HG03095 (cell line): ENCODE results near the gene NLGN1.

Experiments used
- ATAC-seq: cut with Tn5 transposase; IDR thresholded peaks from one replicate; pipeline ENCODE4 v1.9.1; 2021; ENCODE audit warnings: moderate library complexity; ENCODE audit not compliant: unreplicated experiment

NLGN1 gene

DNA sequence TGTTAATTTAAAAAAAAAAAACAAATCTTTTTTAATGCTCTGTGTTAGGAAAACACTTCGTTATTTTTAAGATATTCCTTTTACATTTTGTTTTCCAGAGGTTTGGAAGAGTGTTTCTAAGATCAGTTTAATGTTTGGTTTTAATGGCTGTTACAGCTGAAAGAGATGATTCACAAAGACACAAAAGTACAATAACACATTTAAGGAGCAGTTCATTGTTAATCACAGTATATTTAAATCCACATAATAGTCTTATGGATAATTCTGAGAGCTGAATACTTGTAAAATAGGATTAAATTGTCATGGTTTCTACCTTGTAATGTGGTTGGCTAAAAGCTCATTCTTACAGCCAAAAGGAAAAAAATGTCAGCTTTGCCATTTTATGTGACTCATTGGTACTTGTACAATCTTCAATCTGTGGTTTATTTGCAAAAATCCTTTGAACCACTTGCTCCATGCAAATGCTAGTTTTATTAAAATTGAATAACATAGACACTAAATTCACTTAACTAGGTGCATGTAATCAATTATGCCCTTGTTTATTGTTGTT lies 426.4 kb downstream of the NLGN1 start:
- no peak for ATAC-seq

DNA sequence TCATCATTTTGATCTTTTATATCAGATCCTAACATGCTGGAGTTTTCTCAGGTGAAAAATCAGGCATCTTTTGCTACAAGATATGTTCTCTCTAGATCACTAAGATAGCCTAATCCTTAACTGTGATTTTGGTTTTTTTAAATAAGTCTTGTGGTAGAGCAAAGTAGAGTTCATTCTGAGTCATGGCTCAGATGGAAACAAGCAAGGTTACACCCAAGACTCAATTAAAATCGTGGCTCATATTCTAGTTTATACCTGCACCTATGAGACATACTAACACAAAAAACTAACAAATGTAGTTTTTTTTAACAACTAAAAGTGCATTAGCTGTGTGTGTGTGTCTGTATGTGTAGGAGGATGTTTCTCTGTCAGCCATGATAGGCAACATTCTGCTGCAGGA lies 428.2 kb downstream of the NLGN1 start:
- ATAC-seq: no peak

DNA sequence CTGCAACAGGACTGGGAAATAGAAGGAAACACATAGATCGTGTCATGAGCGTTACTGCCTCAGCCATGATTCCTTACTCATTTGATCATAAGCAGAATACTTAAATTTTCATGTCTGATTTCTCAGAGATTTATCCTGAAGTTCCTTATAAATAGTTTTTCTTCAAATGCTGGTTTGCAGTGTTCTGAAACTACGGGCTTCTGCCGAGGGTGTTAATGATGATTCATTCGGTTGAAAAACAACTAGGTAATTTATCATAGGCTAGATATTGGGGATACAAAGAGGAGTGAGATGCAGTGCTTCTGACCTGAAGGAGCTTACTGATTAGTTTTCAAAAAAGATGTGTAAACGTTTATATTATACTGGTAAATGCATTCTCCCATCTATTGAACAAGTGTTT lies 428.9 kb downstream of the NLGN1 start:
- no peak for ATAC-seq

DNA sequence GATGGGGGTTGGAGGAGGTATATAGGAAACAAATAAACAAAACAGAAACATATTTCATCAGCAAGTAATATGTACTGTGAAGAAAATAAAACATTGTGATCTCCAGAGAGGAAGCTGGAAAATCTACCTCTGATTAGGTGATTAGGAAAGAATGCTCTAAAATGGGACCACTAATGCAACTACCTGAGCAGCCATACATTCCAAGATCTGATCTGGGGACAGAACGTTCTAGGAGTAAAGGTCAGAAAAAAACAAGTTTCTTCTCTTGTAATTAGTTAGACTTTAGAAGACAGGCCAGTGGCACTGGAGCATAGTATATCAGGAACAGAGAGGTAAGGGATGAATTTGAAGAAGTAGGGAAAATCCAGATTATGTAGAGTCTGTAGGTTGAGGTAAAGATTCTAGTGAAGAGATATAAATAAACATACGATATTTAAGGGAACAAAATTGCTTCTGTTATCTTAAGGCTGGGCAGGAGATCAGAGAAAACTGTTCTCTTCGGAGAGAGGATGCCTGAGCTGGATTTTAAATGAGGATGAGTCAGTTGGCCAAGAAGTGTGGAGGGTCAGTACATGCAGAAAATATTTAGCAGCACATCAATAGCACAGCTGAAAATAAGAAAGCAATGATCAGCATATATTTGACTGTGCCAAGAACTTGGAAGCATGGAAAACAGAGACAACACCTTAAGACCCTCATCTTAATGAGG lies 429.5 kb downstream of the NLGN1 start:
- ATAC-seq: no peak

DNA sequence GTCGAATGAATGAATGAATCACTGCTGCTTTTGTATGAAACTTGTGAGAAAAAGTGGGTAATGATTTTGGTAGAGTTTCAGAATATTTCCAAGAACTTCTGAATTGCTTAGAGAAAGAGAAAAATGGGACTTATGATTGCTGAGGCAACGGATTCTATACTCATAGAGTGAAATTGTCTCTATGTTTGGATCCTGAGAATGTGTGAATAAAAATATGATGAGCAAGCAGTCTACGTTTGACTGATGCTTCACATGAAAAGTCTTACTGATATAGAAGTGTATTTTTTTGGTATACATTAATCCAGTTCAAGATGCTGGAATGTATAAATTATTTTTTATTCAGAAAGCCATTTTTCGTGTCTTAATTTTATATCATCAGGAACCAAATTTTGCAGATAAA lies 441.1 kb downstream of the NLGN1 start:
- ATAC-seq: no peak

- ATAC-seq: no peak
Measured at GRCh38 chr3:173839859-173840258, 442.3 kb downstream of the NLGN1 start.

DNA sequence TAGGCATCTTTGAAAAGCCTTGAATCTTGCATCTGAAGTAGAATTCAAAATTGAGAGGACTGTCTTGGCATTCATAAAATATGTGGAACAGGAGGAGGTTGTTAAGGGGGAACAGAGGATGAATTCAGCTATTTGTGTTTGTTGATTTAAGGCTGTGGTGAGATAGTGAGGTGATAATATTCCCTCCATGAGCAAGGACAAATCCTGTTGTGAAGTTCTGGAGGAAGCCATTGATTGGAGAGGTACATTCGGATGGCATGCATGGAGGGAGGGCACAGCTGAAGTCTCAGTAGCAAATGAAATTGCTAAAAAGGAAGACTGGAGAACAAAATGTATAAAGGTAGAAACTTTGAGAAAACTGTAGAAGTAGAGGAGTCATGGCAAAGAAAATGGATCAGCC lies 443.8 kb downstream of the NLGN1 start:
- no peak for ATAC-seq

- no peak for ATAC-seq
Measured at GRCh38 chr3:173843060-173843459, 445.5 kb downstream of the NLGN1 start.

DNA sequence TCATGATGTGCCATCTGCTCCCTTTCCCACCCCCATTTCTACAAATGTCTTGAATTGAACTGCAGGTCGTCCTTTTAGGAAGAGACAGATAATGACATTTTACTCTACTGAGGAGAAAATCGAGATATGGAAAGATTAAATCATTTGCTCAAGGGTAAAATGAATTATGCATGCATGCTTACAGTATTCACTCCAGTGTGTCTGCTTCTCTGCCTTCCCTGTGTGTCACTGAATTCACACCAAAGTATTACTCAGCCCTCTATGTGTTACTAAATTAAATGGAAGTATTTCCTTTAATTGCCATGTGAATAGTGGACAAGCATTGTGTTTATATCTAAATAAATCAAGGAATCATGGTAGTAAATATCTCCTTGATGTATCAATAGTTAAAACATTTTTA lies 449.0 kb downstream of the NLGN1 start:
- ATAC-seq: no peak

- ATAC-seq: no peak
Measured at GRCh38 chr3:173849489-173849888, 451.9 kb downstream of the NLGN1 start.

GRCh38 chr3:173857154-173857553 lies 459.6 kb downstream of the NLGN1 start:
- no peak for ATAC-seq

DNA sequence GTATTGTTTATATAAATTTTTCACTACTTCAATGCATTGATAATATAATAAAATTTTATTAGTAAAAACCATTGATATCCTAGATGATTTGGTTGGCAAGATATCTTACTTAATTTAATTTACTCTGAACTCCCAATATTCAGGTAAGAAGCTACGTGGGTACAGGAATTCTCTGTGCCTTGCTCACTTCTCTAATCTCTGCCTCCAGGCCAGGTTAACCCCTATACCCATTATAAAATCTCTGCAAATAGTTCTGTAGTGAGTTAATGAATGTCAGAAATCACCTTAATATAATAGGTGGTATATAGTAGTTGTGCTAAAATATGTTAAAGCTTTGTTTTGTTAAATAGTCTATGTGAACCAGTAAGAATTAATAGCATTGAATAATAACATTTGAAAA lies 465.2 kb downstream of the NLGN1 start:
- ATAC-seq: no peak

GRCh38 chr3:173863551-173863950 lies 466.0 kb downstream of the NLGN1 start:
- no peak for ATAC-seq

DNA sequence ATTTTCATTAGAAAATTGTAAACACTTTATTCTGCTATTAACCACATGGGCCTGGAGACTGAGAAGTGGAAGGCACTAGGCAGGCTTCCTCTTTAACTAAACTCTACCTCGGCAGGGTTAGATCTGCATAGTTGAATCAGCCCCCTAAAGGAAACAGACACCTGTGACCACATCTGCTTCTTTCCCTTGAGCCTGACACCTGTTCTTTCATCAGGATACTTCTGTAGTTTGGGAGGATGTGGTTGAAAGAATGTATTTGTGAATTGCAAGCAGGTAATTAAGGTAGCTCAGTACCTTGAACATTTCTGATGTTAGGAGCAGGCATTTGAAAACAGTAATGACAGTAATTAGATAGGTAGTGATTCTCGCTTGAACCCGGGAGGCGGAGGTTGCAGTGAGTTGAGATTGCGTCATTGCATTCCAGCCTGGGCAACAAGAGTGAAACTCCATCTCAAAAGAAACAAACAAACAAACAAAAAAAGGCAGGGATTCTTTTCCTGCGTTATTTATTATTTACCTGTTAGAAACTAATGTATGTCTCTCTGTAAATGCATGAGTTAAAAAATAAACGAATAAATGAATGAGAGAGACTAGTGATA lies 468.5 kb downstream of the NLGN1 start:
- ATAC-seq: no peak

GRCh38 chr3:173869766-173870165 lies 472.2 kb downstream of the NLGN1 start:
- no peak for ATAC-seq

- ATAC-seq: no peak
Measured at GRCh38 chr3:173870976-173871375, 473.4 kb downstream of the NLGN1 start.

DNA sequence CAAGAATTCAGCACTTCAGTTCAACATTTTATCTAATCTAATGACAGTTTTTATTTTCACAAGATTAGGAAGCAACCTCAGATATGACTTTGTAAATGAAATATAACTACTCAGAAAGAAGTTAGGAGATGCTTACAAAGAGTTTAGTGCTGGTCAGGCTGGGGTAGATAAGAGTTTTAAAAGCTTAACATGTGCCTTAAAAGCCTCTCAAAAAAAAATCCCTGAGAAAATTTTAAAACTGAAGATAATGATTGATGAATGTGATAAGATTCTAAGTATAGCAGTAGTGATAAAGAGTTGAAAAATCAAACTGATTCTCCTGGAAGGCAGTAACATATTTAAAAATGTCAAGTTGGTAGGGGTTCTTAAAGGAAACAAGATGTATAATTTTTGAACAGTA lies 478.2 kb downstream of the NLGN1 start:
- ATAC-seq: no peak

GRCh38 chr3:173876476-173876875 lies 478.9 kb downstream of the NLGN1 start:
- no peak for ATAC-seq

DNA sequence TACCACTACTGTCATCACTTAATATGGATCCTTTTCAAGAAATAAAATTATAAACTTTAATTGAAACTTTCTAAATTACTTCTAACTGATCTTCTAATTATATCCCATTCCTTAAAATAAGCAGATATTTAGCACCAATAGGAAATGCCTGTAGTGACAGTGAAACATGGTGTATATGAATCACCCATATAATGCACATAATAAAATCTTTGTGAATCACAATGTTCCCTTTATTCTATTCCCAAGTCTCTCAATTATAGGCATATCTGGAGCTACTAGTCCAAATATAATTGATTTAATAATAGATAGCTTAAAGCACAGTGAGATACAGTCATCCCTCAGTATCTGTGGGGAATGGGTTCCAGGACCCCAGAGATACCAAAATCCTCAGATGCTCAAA lies 490.3 kb downstream of the NLGN1 start:
- ATAC-seq: no peak

- no peak for ATAC-seq
Measured at GRCh38 chr3:173889596-173889995, 492.1 kb downstream of the NLGN1 start.

GRCh38 chr3:173890091-173890490 lies 492.5 kb downstream of the NLGN1 start:
- no peak for ATAC-seq

DNA sequence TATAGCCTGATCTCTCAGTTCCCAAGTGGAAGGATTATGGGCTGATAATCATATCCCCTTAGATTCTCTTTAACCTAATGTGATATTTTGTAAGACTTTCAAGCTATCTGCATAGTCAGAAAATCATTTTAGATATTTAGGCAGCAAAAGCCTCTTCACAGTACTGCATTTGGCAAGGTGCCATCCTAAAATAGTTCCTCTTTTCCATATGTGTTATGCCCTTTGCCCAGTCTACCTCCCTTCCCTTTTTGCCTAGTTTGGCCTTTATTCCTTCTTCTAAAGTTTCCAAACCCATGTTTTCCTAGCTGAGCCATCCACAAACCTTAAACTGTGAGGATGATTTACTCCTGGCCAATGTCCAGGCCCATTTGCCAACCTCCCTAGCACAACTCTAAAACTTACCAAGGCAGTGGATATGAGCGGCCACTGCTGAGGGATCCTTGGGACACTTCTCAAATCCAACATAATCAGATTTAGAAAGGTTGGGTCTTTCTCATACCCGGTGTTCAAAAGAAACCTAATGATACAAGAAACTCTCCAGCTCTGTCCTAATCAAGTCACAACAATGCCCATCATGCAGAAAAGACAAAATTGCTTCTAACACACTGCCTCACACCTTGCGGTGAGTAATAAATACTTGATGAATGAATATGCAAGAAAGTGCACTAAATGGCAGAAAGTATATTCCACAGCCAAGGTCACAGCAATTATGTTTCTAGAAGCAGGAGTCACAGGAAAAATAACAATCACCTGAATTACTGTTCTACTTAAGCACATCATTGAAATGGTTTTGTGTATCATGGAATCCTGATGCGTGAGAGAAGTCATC lies 493.9 kb downstream of the NLGN1 start:
- ATAC-seq: no peak
